GM18526 (cell line): ENCODE measurements around the gene PARD3.

ENCODE experiments used
- POLR2A ChIP-seq: IDR thresholded peaks from 3 replicates; pipeline ENCODE4 v1.6.1; 2011; ENCODE audit not compliant: insufficient read length; ENCODE audit errors: extremely low read depth

Gene PARD3

GRCh38 chr10:34679177-34679576 lies 135.9 kb downstream of the PARD3 start:
- TF ChIP-seq POLR2A = no peak

GRCh38 chr10:34677591-34677990 lies 137.5 kb downstream of the PARD3 start:
- TF ChIP-seq POLR2A = no peak

GRCh38 chr10:34677132-34677531 lies 138.0 kb downstream of the PARD3 start:
- no peak for TF ChIP-seq POLR2A

- no peak for TF ChIP-seq POLR2A
Observed at GRCh38 chr10:34674176-34674575, 140.9 kb downstream of the PARD3 start.

GRCh38 chr10:34670081-34670480 lies 145.0 kb downstream of the PARD3 start:
- TF ChIP-seq POLR2A = no peak

GRCh38 chr10:34669079-34669478 lies 146.0 kb downstream of the PARD3 start:
- TF ChIP-seq POLR2A = no peak

GRCh38 chr10:34667177-34667576 lies 147.9 kb downstream of the PARD3 start:
- no peak for TF ChIP-seq POLR2A

- no peak for TF ChIP-seq POLR2A
Observed at GRCh38 chr10:34666008-34666704, 148.9 kb downstream of the PARD3 start.

- TF ChIP-seq POLR2A = no peak
Observed at GRCh38 chr10:34664706-34665105, 150.4 kb downstream of the PARD3 start.

GRCh38 chr10:34661580-34661979 lies 153.5 kb downstream of the PARD3 start:
- TF ChIP-seq POLR2A = no peak

GRCh38 chr10:34658934-34659333 lies 156.2 kb downstream of the PARD3 start:
- TF ChIP-seq POLR2A = no peak

GRCh38 chr10:34656661-34657060 lies 158.4 kb downstream of the PARD3 start:
- no peak for TF ChIP-seq POLR2A

- no peak for TF ChIP-seq POLR2A
Observed at GRCh38 chr10:34655286-34656170, 159.6 kb downstream of the PARD3 start.

GRCh38 chr10:34654211-34654610 lies 160.9 kb downstream of the PARD3 start:
- no peak for TF ChIP-seq POLR2A

- TF ChIP-seq POLR2A = no peak
Observed at GRCh38 chr10:34653530-34653929, 161.6 kb downstream of the PARD3 start.
